Panc1 (cell line): ENCODE measurements around the gene DRGX. TPM values are rescaled to one million over a fixed set of nuclear protein-coding genes. Genes with fewer than 3 reads are reported as not detected.

ENCODE experiments used
- ATAC-seq: fragments of 200-7000 bp; cut with Tn5 transposase; 2 replicates; pipeline ENCODE4 v1.9.1; 2020; ENCODE audit warnings: mild to moderate bottlenecking, moderate library complexity
- BruUV-seq: library from RNA; stranded (reverse); fragments of 400-500 nt; replicated peaks from 2 replicates; lab custom pipeline; 2021; lab: Mats Ljungman, UMichigan
- CTCF ChIA-PET: fragments of 300-600 bp; sonication (Branson Sonifier 250); formaldehyde crosslinking; loops from one replicate; lab custom pipeline; 2022; ENCODE audit warnings: antibody characterized with exemption; lab: Charles Lee
- POLR2A ChIA-PET: fragments of 300-600 bp; sonication (Branson Sonifier 250); formaldehyde crosslinking; loops from one replicate; lab custom pipeline; 2022; ENCODE audit warnings: antibody characterized with exemption; lab: Charles Lee
- DNase-seq: peaks from one replicate; pipeline ENCODE4 v3.0.0-alpha.2; 2010; ENCODE audit warnings: low read depth, low spot score
- H3K27ac ChIP-seq: 2 replicates; pipeline ENCODE4 v1.5.1; 2011; ENCODE audit warnings: mild to moderate bottlenecking, low read length, inconsistent platforms
- H3K27me3 ChIP-seq: fragments of 200-500 bp; sonication (Bioruptor generic); 2 replicates; pipeline ENCODE4 v1.6.0; 2014; ENCODE audit warnings: low read length, inconsistent platforms; ENCODE audit not compliant: control insufficient read depth, insufficient read depth
- H3K36me3 ChIP-seq: fragments of 200-500 bp; sonication (Bioruptor generic); 2 replicates; pipeline ENCODE4 v1.5.1; 2014; ENCODE audit warnings: inconsistent platforms, mild to moderate bottlenecking, low read length, moderate library complexity; ENCODE audit not compliant: control insufficient read depth, insufficient read depth
- H3K4me1 ChIP-seq: 2 replicates; pipeline ENCODE4 v1.5.1; 2011; ENCODE audit warnings: inconsistent platforms, mild to moderate bottlenecking, low read length, moderate library complexity; ENCODE audit not compliant: control insufficient read depth, insufficient read depth
- H3K4me3 ChIP-seq, 2 experiments: 2 replicates each; pipeline ENCODE4 v1.5.1; 2011 to 2012; ENCODE audit warnings: low read depth in 2 of 2, low read length in 2 of 2, mild to moderate bottlenecking in 2 of 2, inconsistent platforms in 1 of 2, moderate library complexity in 1 of 2
- H3K9me3 ChIP-seq: fragments of 200-500 bp; sonication (Bioruptor generic); 2 replicates; pipeline ENCODE4 v1.5.1; 2014; ENCODE audit warnings: low read depth, mild to moderate bottlenecking, inconsistent platforms, low read length, moderate library complexity; ENCODE audit not compliant: control insufficient read depth, insufficient read depth
- CTCF ChIP-seq: fragments of 450-650 bp; IDR thresholded peaks from 2 replicates; pipeline ENCODE4 v1.5.1; 2017; ENCODE audit warnings: mild to moderate bottlenecking
- POLR2AphosphoS5 ChIP-seq: IDR thresholded peaks from 2 replicates; pipeline ENCODE4 v1.6.1; 2012; ENCODE audit warnings: mild to moderate bottlenecking, low read depth, low read length, moderate library complexity
- REST ChIP-seq, 2 experiments: IDR thresholded peaks; 2 replicates each; pipeline ENCODE4 v1.6.1; 2011 to 2012; ENCODE audit warnings: low read depth in 2 of 2, control low read depth in 1 of 2, low read length in 1 of 2, mild to moderate bottlenecking in 1 of 2, moderate library complexity in 1 of 2; ENCODE audit not compliant: insufficient read depth in 1 of 2
- SIN3A ChIP-seq: IDR thresholded peaks from 2 replicates; pipeline ENCODE4 v1.6.1; 2012; ENCODE audit warnings: low read depth, mild to moderate bottlenecking, low read length, moderate library complexity, borderline replicate concordance; ENCODE audit not compliant: insufficient read depth
- TCF7L2 ChIP-seq: IDR thresholded peaks from 2 replicates; pipeline ENCODE4 v1.6.1; 2011; ENCODE audit warnings: mild to moderate bottlenecking, low read depth, low read length, inconsistent platforms
- in situ Hi-C: cut with HindIII; loops from 2 replicates; pipeline ENCODE4 v1.10.0; 2016; ENCODE audit warnings: low sequenced_read_pairs, low pct_unique_long_range_greater_than_20kb
- intact Hi-C: fragments of 100-400 bp; cut with micrococcal nuclease; formaldehyde crosslinking; loops from one replicate; pipeline ENCODE4 v1.10.0; 2022; ENCODE audit not compliant: unreplicated experiment
- total RNA-seq: library from RNA; stranded (reverse); gene quantifications from one replicate; pipeline ENCODE4 v1.2.1, GENCODE V29; 2021; ENCODE audit not compliant: unreplicated experiment

The DRGX gene
- total RNA-seq, 1 experiment from 2014 or later: 0.15 TPM

DNA sequence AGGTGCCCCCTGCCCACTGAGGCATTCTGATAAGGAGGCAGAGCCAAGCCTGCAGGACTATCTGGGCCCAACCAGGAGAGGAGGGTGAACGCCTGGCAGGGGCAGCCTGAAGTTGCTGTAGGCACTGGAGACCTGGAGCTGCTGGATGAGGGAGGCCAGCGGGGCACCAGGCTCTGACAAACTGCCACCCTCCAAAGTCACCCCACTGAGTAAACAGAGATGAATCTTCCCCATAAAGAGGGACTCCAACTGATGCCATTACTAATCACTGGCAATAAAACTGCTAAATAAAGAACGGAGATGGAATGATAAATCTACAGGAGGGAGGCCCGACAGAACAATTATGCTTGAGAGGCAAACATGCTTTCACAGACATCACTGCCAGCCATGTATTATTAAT is 44.2 kb downstream of the DRGX start:
- ATAC-seq (no peak), DNase-seq (no peak)
- Histone ChIP-seq H3K4me1 (no peaks in the 10 kb centered on the region), H3K27me3 (no peaks in the 10 kb centered on the region), H3K27ac (no peak overlapping the region), H3K9me3 (no peaks in the 10 kb centered on the region), H3K36me3 (no peaks in the 10 kb centered on the region), H3K4me3 (no peak overlapping the region)
- ChIA-PET POLR2A (no interaction called here), CTCF (no interaction called here)
- TF ChIP-seq SIN3A (no peak), TCF7L2 (no peak), CTCF (no peak), REST (IDR thresholded peaks at IDR 0.05; ENCODE audit: insufficient read depth in 1 of 2, low read depth in 2 of 2, low read length in 1 of 2) (no peak), POLR2AphosphoS5 (no peak)
- intact Hi-C loops (no loop called here), in situ Hi-C loops (no loop called here)
- BruUV-seq: no TSS peak

- TF ChIP-seq CTCF: no peak
- no peak for TF ChIP-seq SIN3A
- no peak for TF ChIP-seq REST (IDR thresholded peaks at IDR 0.05; ENCODE audit: insufficient read depth in 1 of 2, low read depth in 2 of 2, low read length in 1 of 2)
- TF ChIP-seq POLR2AphosphoS5: no peak
- no peak for TF ChIP-seq TCF7L2
- CTCF ChIA-PET: no interaction called here
- H3K27ac ChIP-seq: no peak overlapping the region
- no peaks in the 10 kb centered on the region for H3K9me3 ChIP-seq
- no TSS peak for BruUV-seq
- H3K4me1 ChIP-seq: no peaks in the 10 kb centered on the region
- intact Hi-C loops: no loop called here
- DNase-seq: no peak
- in situ Hi-C loops: no loop called here
- H3K36me3 ChIP-seq: no peaks in the 10 kb centered on the region
- no peak for ATAC-seq
- no peak overlapping the region for H3K4me3 ChIP-seq
- no peaks in the 10 kb centered on the region for H3K27me3 ChIP-seq
- POLR2A ChIA-PET: no interaction called here
Observed at GRCh38 chr10:49350846-49351532, 44.9 kb downstream of the DRGX start.
